Retina (tissue), 1 donor: ENCODE results near the gene CTBS.
"Not testable (repeated sequence)": the region's sequence is repeated elsewhere in the genome, so short reads cannot be mapped to it uniquely, and the experiment has no call there.

Source experiments
- DNase-seq: peaks from one replicate; pipeline ENCODE4 v3.0.0-alpha.2; 2016

The CTBS gene

GRCh38 chr1:84573967-84574842 is at the start of gene CTBS:
CTBS (minus strand) TSS chr1:84574440; CDS start chr1:84574415, 25 bp downstream.
- peak; percentile 89 for DNase-seq

- DNase-seq: peak; percentile 25
Observed at GRCh38 chr1:84621553-84621952, 47.3 kb upstream of the CTBS start.

GRCh38 chr1:84620720-84621313 is 46.6 kb upstream of the CTBS start:
- DNase-seq: peak; percentile 94

- DNase-seq: peak; percentile 37
Observed at GRCh38 chr1:84619383-84620102, 45.3 kb upstream of the CTBS start.

GRCh38 chr1:84617349-84617748 is 43.1 kb upstream of the CTBS start:
- DNase-seq: no peak

- no peak for DNase-seq
Observed at GRCh38 chr1:84615790-84616189, 41.5 kb upstream of the CTBS start.

GRCh38 chr1:84613887-84614286 is 39.6 kb upstream of the CTBS start:
- no peak for DNase-seq

- DNase-seq: no peak
Observed at GRCh38 chr1:84613026-84613425, 38.8 kb upstream of the CTBS start.

- no peak for DNase-seq
Observed at GRCh38 chr1:84611796-84612195, 37.6 kb upstream of the CTBS start.

- no peak for DNase-seq
Observed at GRCh38 chr1:84611091-84611490, 36.9 kb upstream of the CTBS start.

- no peak for DNase-seq
Observed at GRCh38 chr1:84606977-84607376, 32.7 kb upstream of the CTBS start.

GRCh38 chr1:84605157-84605556 is 30.9 kb upstream of the CTBS start:
- no peak for DNase-seq

- DNase-seq: no peak
Observed at GRCh38 chr1:84603941-84604830, 29.9 kb upstream of the CTBS start.

GRCh38 chr1:84603223-84603622 is 29.0 kb upstream of the CTBS start:
- DNase-seq: no peak

GRCh38 chr1:84600796-84601195 is 26.6 kb upstream of the CTBS start:
- DNase-seq: no peak

- no peak for DNase-seq
Observed at GRCh38 chr1:84598846-84599741, 24.9 kb upstream of the CTBS start.

- DNase-seq: no peak
Observed at GRCh38 chr1:84598418-84598817, 24.2 kb upstream of the CTBS start.

GRCh38 chr1:84597011-84597410 is 22.8 kb upstream of the CTBS start:
- DNase-seq: no peak

- DNase-seq: not testable (repeated sequence)
Observed at GRCh38 chr1:84594959-84595358, 20.7 kb upstream of the CTBS start.

GRCh38 chr1:84587099-84587498 is 12.9 kb upstream of the CTBS start:
- no peak for DNase-seq

GRCh38 chr1:84585803-84586202 is 11.6 kb upstream of the CTBS start:
- no peak for DNase-seq

- DNase-seq: no peak
Observed at GRCh38 chr1:84584126-84584525, 9.9 kb upstream of the CTBS start.
